Stimulated activated naive CD8-positive, alpha-beta T cell treated with anti-CD3 and anti-CD28 coated beads, Interleukin-15, Interleukin-2, amounts not matched to agents 100 ng/mL and 50 ng/mL, for 24 hours (primary cell): ENCODE measurements around the gene CLDND1.

Experiments used
- H3K27ac Mint-ChIP-seq: one replicate; pipeline ENCODE4 v1.8.0; 2021; ENCODE audit warnings: mild to moderate bottlenecking, mixed read lengths
- H3K27me3 Mint-ChIP-seq: one replicate; pipeline ENCODE4 v1.8.0; 2021; ENCODE audit warnings: mixed read lengths
- H3K36me3 Mint-ChIP-seq: one replicate; pipeline ENCODE4 v1.8.0; 2021; ENCODE audit warnings: low read depth, mixed read lengths
- H3K4me1 Mint-ChIP-seq: one replicate; pipeline ENCODE4 v1.8.0; 2021; ENCODE audit warnings: low read depth, mixed read lengths
- H3K4me3 Mint-ChIP-seq: one replicate; pipeline ENCODE4 v1.8.0; 2021; ENCODE audit warnings: mild to moderate bottlenecking, mixed read lengths
- H3K9me3 Mint-ChIP-seq: one replicate; pipeline ENCODE4 v1.8.0; 2021; ENCODE audit warnings: mixed read lengths

The CLDND1 gene

GRCh38 chr3:98534734-98535133 lies 12.0 kb upstream of the CLDND1 start:
- peaks cover 9% of the 10 kb centered on the region for H3K36me3 Mint-ChIP-seq
- no peak overlapping the region for H3K4me3 Mint-ChIP-seq
- no peak overlapping the region for H3K27ac Mint-ChIP-seq
- peaks cover 58% of the 10 kb centered on the region for H3K4me1 Mint-ChIP-seq
- H3K9me3 Mint-ChIP-seq, result no peaks in the 10 kb centered on the region
- H3K27me3 Mint-ChIP-seq, result peaks cover 7% of the 10 kb centered on the region

GRCh38 chr3:98534168-98534567 lies 11.5 kb upstream of the CLDND1 start:
- H3K27me3 Mint-ChIP-seq, result peaks cover 7% of the 10 kb centered on the region
- H3K36me3 Mint-ChIP-seq, result peaks cover 9% of the 10 kb centered on the region
- H3K27ac Mint-ChIP-seq, result no peak overlapping the region
- H3K4me3 Mint-ChIP-seq, result peak overlapping the region; percentile 74
- H3K4me1 Mint-ChIP-seq, result peaks cover 57% of the 10 kb centered on the region
- no peaks in the 10 kb centered on the region for H3K9me3 Mint-ChIP-seq

GRCh38 chr3:98532709-98533571 lies 10.2 kb upstream of the CLDND1 start:
- no peaks in the 10 kb centered on the region for H3K9me3 Mint-ChIP-seq
- peak overlapping the region; percentile 74 for H3K4me3 Mint-ChIP-seq
- peaks cover 44% of the 10 kb centered on the region for H3K4me1 Mint-ChIP-seq
- H3K36me3 Mint-ChIP-seq, result peaks cover 9% of the 10 kb centered on the region
- peaks cover 11% of the 10 kb centered on the region for H3K27me3 Mint-ChIP-seq
- peak overlapping the region; percentile 36 for H3K27ac Mint-ChIP-seq

GRCh38 chr3:98532275-98532637 lies 9.6 kb upstream of the CLDND1 start:
- Mint-ChIP-seq H3K4me3 (peak overlapping the region; percentile 74), H3K27ac (peak overlapping the region; percentile 36)

GRCh38 chr3:98531622-98532274 lies 9.0 kb upstream of the CLDND1 start, which contains the start of gene GPR15:
Gene GPR15 (plus strand): TSS chr3:98531978. CDS start chr3:98532034, 56 bp downstream.
- Mint-ChIP-seq H3K4me1 (peaks cover 37% of the 10 kb centered on the region), H3K27me3 (peaks cover 11% of the 10 kb centered on the region), H3K9me3 (no peaks in the 10 kb centered on the region), H3K27ac (peak within 1 kb of the TSS; percentile 36), H3K36me3 (peaks cover 9% of the 10 kb centered on the region), H3K4me3 (peak within 1 kb of the TSS; percentile 74)

More at GRCh38 chr3:98532275-98532637, 9.6 kb upstream of the CLDND1 start:
- H3K27me3 Mint-ChIP-seq, result peaks cover 11% of the 10 kb centered on the region
- peaks cover 9% of the 10 kb centered on the region for H3K36me3 Mint-ChIP-seq
- no peaks in the 10 kb centered on the region for H3K9me3 Mint-ChIP-seq
- peaks cover 42% of the 10 kb centered on the region for H3K4me1 Mint-ChIP-seq

- H3K27me3 Mint-ChIP-seq, result peaks cover 11% of the 10 kb centered on the region
- H3K27ac Mint-ChIP-seq, result no peak overlapping the region
- no peak overlapping the region for H3K4me3 Mint-ChIP-seq
- H3K9me3 Mint-ChIP-seq, result no peaks in the 10 kb centered on the region
- H3K36me3 Mint-ChIP-seq, result peaks cover 9% of the 10 kb centered on the region
- peaks cover 31% of the 10 kb centered on the region for H3K4me1 Mint-ChIP-seq
Observed at GRCh38 chr3:98530676-98531075, 8.0 kb upstream of the CLDND1 start.

GRCh38 chr3:98529856-98530459 lies 7.3 kb upstream of the CLDND1 start:
- H3K4me1 Mint-ChIP-seq, result peaks cover 38% of the 10 kb centered on the region
- peaks cover 11% of the 10 kb centered on the region for H3K27me3 Mint-ChIP-seq
- peaks cover 9% of the 10 kb centered on the region for H3K36me3 Mint-ChIP-seq
- no peaks in the 10 kb centered on the region for H3K9me3 Mint-ChIP-seq
- peak overlapping the region; percentile 58 for H3K27ac Mint-ChIP-seq
- no peak overlapping the region for H3K4me3 Mint-ChIP-seq

GRCh38 chr3:98528474-98529346 lies 6.0 kb upstream of the CLDND1 start:
- H3K36me3 Mint-ChIP-seq, result peaks cover 9% of the 10 kb centered on the region
- H3K27ac Mint-ChIP-seq, result no peak overlapping the region
- H3K9me3 Mint-ChIP-seq, result no peaks in the 10 kb centered on the region
- H3K4me3 Mint-ChIP-seq, result no peak overlapping the region
- H3K27me3 Mint-ChIP-seq, result peaks cover 11% of the 10 kb centered on the region
- H3K4me1 Mint-ChIP-seq, result peaks cover 49% of the 10 kb centered on the region

GRCh38 chr3:98525494-98525893 lies 2.8 kb upstream of the CLDND1 start:
- H3K4me3 Mint-ChIP-seq, result no peak overlapping the region
- H3K9me3 Mint-ChIP-seq, result no peaks in the 10 kb centered on the region
- peaks cover 3% of the 10 kb centered on the region for H3K27me3 Mint-ChIP-seq
- peaks cover 50% of the 10 kb centered on the region for H3K4me1 Mint-ChIP-seq
- H3K27ac Mint-ChIP-seq, result peak overlapping the region; percentile 34
- H3K36me3 Mint-ChIP-seq, result peaks cover 18% of the 10 kb centered on the region

- H3K4me3 Mint-ChIP-seq, result peak overlapping the region; percentile 91
- H3K27me3 Mint-ChIP-seq, result no peaks in the 10 kb centered on the region
- H3K4me1 Mint-ChIP-seq, result peaks cover 78% of the 10 kb centered on the region
- no peaks in the 10 kb centered on the region for H3K9me3 Mint-ChIP-seq
- peaks cover 53% of the 10 kb centered on the region for H3K36me3 Mint-ChIP-seq
- peak overlapping the region; percentile 91 for H3K27ac Mint-ChIP-seq
Observed at GRCh38 chr3:98521897-98522543, 682 bp downstream of the CLDND1 start.

GRCh38 chr3:98519351-98519750 lies 3.4 kb downstream of the CLDND1 start:
- Mint-ChIP-seq H3K36me3 (peaks cover 78% of the 10 kb centered on the region), H3K4me3 (peak overlapping the region; percentile 73), H3K4me1 (peaks cover 81% of the 10 kb centered on the region), H3K27ac (peak overlapping the region; percentile 76), H3K27me3 (no peaks in the 10 kb centered on the region), H3K9me3 (no peaks in the 10 kb centered on the region)

- peaks cover 81% of the 10 kb centered on the region for H3K36me3 Mint-ChIP-seq
- H3K4me3 Mint-ChIP-seq, result peak overlapping the region; percentile 73
- no peaks in the 10 kb centered on the region for H3K9me3 Mint-ChIP-seq
- H3K27ac Mint-ChIP-seq, result peak overlapping the region; percentile 76
- H3K27me3 Mint-ChIP-seq, result no peaks in the 10 kb centered on the region
- peaks cover 82% of the 10 kb centered on the region for H3K4me1 Mint-ChIP-seq
Observed at GRCh38 chr3:98518816-98519215, 3.9 kb downstream of the CLDND1 start.

- Mint-ChIP-seq H3K27ac (peak overlapping the region; percentile 26), H3K4me1 (peaks cover 62% of the 10 kb centered on the region), H3K4me3 (no peak overlapping the region), H3K27me3 (no peaks in the 10 kb centered on the region), H3K9me3 (no peaks in the 10 kb centered on the region), H3K36me3 (peaks cover 78% of the 10 kb centered on the region)
Observed at GRCh38 chr3:98514948-98515347, 7.8 kb downstream of the CLDND1 start.

- H3K27me3 Mint-ChIP-seq, result no peaks in the 10 kb centered on the region
- H3K36me3 Mint-ChIP-seq, result peaks cover 74% of the 10 kb centered on the region
- peak overlapping the region; percentile 2 for H3K27ac Mint-ChIP-seq
Observed at GRCh38 chr3:98513736-98514135, 9.0 kb downstream of the CLDND1 start.

More at GRCh38 chr3:98513736-98514135, 9.0 kb downstream of the CLDND1 start:
- Mint-ChIP-seq H3K4me1 (peaks cover 50% of the 10 kb centered on the region), H3K9me3 (no peaks in the 10 kb centered on the region), H3K4me3 (no peak overlapping the region)
